HepG2 (cell line): ENCODE data around the gene FAM83E. TPM values are rescaled to one million over a fixed set of nuclear protein-coding genes. Genes with fewer than 3 reads are reported as not detected.

Experiments
- ATAC-seq: fragments of 200-7000 bp; cut with Tn5 transposase; 3 replicates; pipeline ENCODE4 v1.9.1; 2020; ENCODE audit warnings: mild to moderate bottlenecking, moderate library complexity
- BruUV-seq: library from RNA; stranded (reverse); fragments of 400-500 nt; replicated peaks from 2 replicates; lab custom pipeline; 2021; lab: Mats Ljungman, UMichigan
- CTCF ChIA-PET: fragments of 300-600 bp; formaldehyde crosslinking; extraction: SDS; loops from one replicate; lab custom pipeline; 2021; ENCODE audit warnings: low total read pairs, inconsistent platforms, low intra/inter-chr PET ratio; lab: Yijun Ruan, JAX
- POLR2A ChIA-PET: fragments of 350-600 bp; sonication (Branson Sonifier 250); formaldehyde crosslinking; loops from one replicate; lab custom pipeline; 2020; ENCODE audit warnings: antibody characterized with exemption, inconsistent platforms; lab: Yijun Ruan, JAX
- DNase-seq: peaks from one replicate; pipeline ENCODE4 v3.0.0-alpha.2; 2015; ENCODE audit warnings: low spot score
- FAIRE-seq: peaks from 3 replicates; lab custom pipeline; 2011; peaks lifted over from hg19 to GRCh38; lab: Jason Lieb, UNC
- H2AFZ ChIP-seq: one replicate; pipeline ENCODE4 v1.6.1; 2011; ENCODE audit warnings: low read length, inconsistent platforms
- H3K27ac ChIP-seq: fragments of 300-600 bp; 3 replicates; pipeline ENCODE4 v1.8.0; 2011; ENCODE audit warnings: mixed run types, mild to moderate bottlenecking, mixed read lengths, low read length, inconsistent platforms; ENCODE audit not compliant: insufficient read depth; ENCODE audit errors: extremely low read length
- H3K27me3 ChIP-seq, 2 experiments: fragments of 200-600 bp in 1 of 2; 2 replicates in 1 of 2; 3 replicates in 1 of 2; pipeline versions ENCODE4 v1.6.0 to v1.8.0; 2011; ENCODE audit warnings: low read length in 2 of 2, mild to moderate bottlenecking in 2 of 2, moderate library complexity in 2 of 2, inconsistent platforms in 1 of 2; ENCODE audit not compliant: insufficient read depth in 2 of 2, control insufficient read depth in 1 of 2
- H3K36me3 ChIP-seq, 2 experiments: fragments of 200-600 bp in 1 of 2; replicated peaks in 1 of 2; 2 replicates in 1 of 2; 3 replicates in 1 of 2; pipeline versions ENCODE4 v1.5.1 to v1.8.0; 2011; ENCODE audit warnings: low read length in 2 of 2, inconsistent platforms in 1 of 2; ENCODE audit not compliant: insufficient read depth in 2 of 2, control insufficient read depth in 1 of 2
- H3K4me1 ChIP-seq: 2 replicates; pipeline ENCODE4 v1.5.1; 2012; ENCODE audit warnings: low read length, inconsistent platforms; ENCODE audit not compliant: insufficient read depth
- H3K4me2 ChIP-seq: 2 replicates; pipeline ENCODE4 v1.6.0; 2011; ENCODE audit warnings: low read depth, low read length, inconsistent platforms
- H3K4me3 ChIP-seq, 3 experiments: fragments of 200-600 bp in 1 of 3; sonication (generic), shearing (Covaris generic) in 1 of 3; replicated peaks in 1 of 3; 2 replicates each; pipeline ENCODE4 v1.5.1; 2011 to 2016; ENCODE audit warnings: low read length in 3 of 3, inconsistent platforms in 2 of 3, low read depth in 2 of 3, mild to moderate bottlenecking in 2 of 3, control low read depth in 1 of 3, mixed read lengths in 1 of 3; ENCODE audit not compliant: insufficient read depth in 1 of 3
- H3K79me2 ChIP-seq: one replicate; pipeline ENCODE4 v1.6.1; 2011; ENCODE audit warnings: low read length, inconsistent platforms; ENCODE audit not compliant: insufficient read depth
- H3K9ac ChIP-seq: 2 replicates; pipeline ENCODE4 v1.6.0; 2011; ENCODE audit warnings: mild to moderate bottlenecking, low read depth, low read length, inconsistent platforms; ENCODE audit not compliant: insufficient read depth
- H3K9me3 ChIP-seq: 2 replicates; pipeline ENCODE4 v1.5.1; 2012; ENCODE audit warnings: mild to moderate bottlenecking, low read length
- H4K20me1 ChIP-seq: 2 replicates; pipeline ENCODE4 v1.6.0; 2011; ENCODE audit warnings: inconsistent platforms, mild to moderate bottlenecking, low read length, moderate library complexity; ENCODE audit not compliant: insufficient read depth
- ATF7 ChIP-seq, 2 experiments: fragments of 450-650 bp in 1 of 2; sonication (generic) in 1 of 2; formaldehyde crosslinking in 1 of 2; IDR thresholded peaks; 2 replicates each; pipeline versions ENCODE4 v1.4.0 to v1.6.1; 2016 to 2020; ENCODE audit warnings: antibody characterized with exemption in 1 of 2, mild to moderate bottlenecking in 1 of 2, missing genetic modification reagents in 1 of 2
- CBFB ChIP-seq: sonication (generic); formaldehyde crosslinking; IDR thresholded peaks from 2 replicates; pipeline ENCODE4 v1.4.0; 2020; ENCODE audit warnings: missing genetic modification reagents
- CEBPB ChIP-seq: IDR thresholded peaks from 2 replicates; pipeline ENCODE4 v1.6.1; 2011; ENCODE audit warnings: low read depth, low read length, improper control_type of control experiment, borderline replicate concordance
- CREB1 ChIP-seq, 2 experiments: fragments of 450-650 bp in 1 of 2; IDR thresholded peaks; 2 replicates each; pipeline ENCODE4 v1.6.1; 2016 to 2017; ENCODE audit warnings: control low read depth in 1 of 2, mild to moderate bottlenecking in 1 of 2, missing compliant biosample characterization in 1 of 2, missing genetic modification characterization in 1 of 2
- HMG20A ChIP-seq: IDR thresholded peaks from 2 replicates; pipeline ENCODE4 v1.6.1; 2016; ENCODE audit warnings: borderline replicate concordance
- HOXD1 ChIP-seq: sonication (generic); formaldehyde crosslinking; IDR thresholded peaks from 2 replicates; pipeline ENCODE4 v1.5.0; 2020; ENCODE audit warnings: missing genetic modification reagents
- MAX ChIP-seq: IDR thresholded peaks from 2 replicates; pipeline ENCODE4 v1.6.1; 2012; ENCODE audit warnings: inconsistent platforms
- RAD21 ChIP-seq: fragments of 450-650 bp; formaldehyde crosslinking; IDR thresholded peaks from 2 replicates; pipeline ENCODE4 v1.5.0; 2020; ENCODE audit warnings: mild to moderate bottlenecking
- RBM39 ChIP-seq: fragments of 200-400 bp; formaldehyde crosslinking; IDR thresholded peaks from one replicate; pipeline ENCODE4 v1.6.1; 2018; ENCODE audit warnings: antibody characterized with exemption, mild to moderate bottlenecking, low read depth, low read length; ENCODE audit not compliant: poor library complexity, severe bottlenecking
- SP1 ChIP-seq, 2 experiments: fragments of 450-650 bp in 1 of 2; sonication (generic) in 1 of 2; formaldehyde crosslinking in 1 of 2; IDR thresholded peaks; 2 replicates each; pipeline versions ENCODE4 v1.4.0 to v1.6.1; 2016 to 2020; ENCODE audit warnings: missing genetic modification reagents in 1 of 2
- XRCC5 ChIP-seq: fragments of 200-400 bp; formaldehyde crosslinking; optimal IDR thresholded peaks from 2 replicates; pipeline ENCODE3; 2017; ENCODE audit warnings: mild to moderate bottlenecking, low read length
- ZC3H13 ChIP-seq: sonication (generic); formaldehyde crosslinking; IDR thresholded peaks from 2 replicates; pipeline ENCODE4 v1.8.1; 2023; ENCODE audit warnings: mild to moderate bottlenecking, missing genetic modification reagents, moderate library complexity
- ZNF703 ChIP-seq: sonication (generic); formaldehyde crosslinking; IDR thresholded peaks from 2 replicates; pipeline ENCODE4 v1.5.1; 2020; ENCODE audit warnings: missing genetic modification reagents, mild to moderate bottlenecking, moderate library complexity, borderline replicate concordance
- WGBS: methylation state at CpG from one replicate; pipeline ENCODE4 v1.1.6; 2017; ENCODE audit warnings: low lambda C conversion rate; 5-methylcytosine and 5-hydroxymethylcytosine counted together
- in situ Hi-C: cut with HindIII; loops from 2 replicates; pipeline ENCODE4 v1.10.0; 2017; ENCODE audit warnings: low pct_unique_long_range_greater_than_20kb; ENCODE audit not compliant: extremely low pct_ligation_motif_present
- intact Hi-C: fragments of 100-400 bp; cut with micrococcal nuclease; formaldehyde crosslinking; loops from one replicate; pipeline ENCODE4 v1.10.0; 2022; ENCODE audit not compliant: unreplicated experiment
- polyA plus RNA-seq, 8 experiments: library from polyadenylated mRNA; depleted of rRNA in 3 of 8; stranded (reverse) in 7 of 8; unstranded in 1 of 8; fragments of >200 nt; fragmentation: Illumina TruSeq in 4 of 8; extraction: Trizol in 4 of 8; gene quantifications; 2 replicates each; pipeline versions ENCODE4 v1.2.1 to v1.2.3, GENCODE V29; 2011 to 2016; ENCODE audit warnings: low read depth in 4 of 8, missing spikeins in 1 of 8, mixed read lengths in 1 of 8; ENCODE audit not compliant: insufficient read depth in 1 of 8
- total RNA-seq, 5 experiments: library from RNA; depleted of rRNA; stranded (reverse); fragments of >200 nt; fragmentation: Illumina TruSeq; extraction: Trizol; gene quantifications; 2 replicates each; pipeline ENCODE4 v1.2.3, GENCODE V29; 2016; ENCODE audit warnings: low read depth in 1 of 5
- TF ChIP-seq, protein P1 (sequence below), 2 experiments: IDR thresholded peaks; 2 replicates each; pipeline ENCODE4 v1.6.1; 2011 to 2012; ENCODE audit warnings: low read length in 2 of 2, borderline replicate concordance in 1 of 2, low read depth in 1 of 2, mild to moderate bottlenecking in 1 of 2, moderate library complexity in 1 of 2

The FAM83E gene
- total and polyA plus RNA-seq, 2 of the 13 experiments (the other 11 are each of a cell fraction or from before 2014, with no cell fraction given) = 0.18 to 0.60 TPM

GRCh38 chr19:48638831-48639381, 24.0 kb upstream of the FAM83E start:
- no peak overlapping the region for H3K9ac ChIP-seq
- H4K20me1 ChIP-seq = no peaks in the 10 kb centered on the region
- intact Hi-C loops (no loop called here), in situ Hi-C loops (no loop called here)
- H3K4me3 ChIP-seq = no peak overlapping the region
- 68% methylated on average over 15 of the region's 16 CpGs for WGBS
- DNase-seq (no peak), ATAC-seq (no peak), FAIRE-seq (no peak)
- no peak overlapping the region for H2AFZ ChIP-seq
- peaks cover 56% of the 10 kb centered on the region for H3K4me1 ChIP-seq
- no peak overlapping the region for H3K27ac ChIP-seq
- H3K9me3 ChIP-seq = no peaks in the 10 kb centered on the region
- ChIA-PET POLR2A (interaction anchor here (2.0 kb wide), 1 partner anchor 20 kb away, joined by 12 read pairs; the partner anchor contains the start of genes RPL18 and SPHK2), CTCF (no interaction called here)
- BruUV-seq = no TSS peak
- H3K4me2 ChIP-seq = peak overlapping the region; percentile 52
- TF ChIP-seq ZC3H13 (CRISPR knock-in tag) = no peak
- TF ChIP-seq, protein P1, sequence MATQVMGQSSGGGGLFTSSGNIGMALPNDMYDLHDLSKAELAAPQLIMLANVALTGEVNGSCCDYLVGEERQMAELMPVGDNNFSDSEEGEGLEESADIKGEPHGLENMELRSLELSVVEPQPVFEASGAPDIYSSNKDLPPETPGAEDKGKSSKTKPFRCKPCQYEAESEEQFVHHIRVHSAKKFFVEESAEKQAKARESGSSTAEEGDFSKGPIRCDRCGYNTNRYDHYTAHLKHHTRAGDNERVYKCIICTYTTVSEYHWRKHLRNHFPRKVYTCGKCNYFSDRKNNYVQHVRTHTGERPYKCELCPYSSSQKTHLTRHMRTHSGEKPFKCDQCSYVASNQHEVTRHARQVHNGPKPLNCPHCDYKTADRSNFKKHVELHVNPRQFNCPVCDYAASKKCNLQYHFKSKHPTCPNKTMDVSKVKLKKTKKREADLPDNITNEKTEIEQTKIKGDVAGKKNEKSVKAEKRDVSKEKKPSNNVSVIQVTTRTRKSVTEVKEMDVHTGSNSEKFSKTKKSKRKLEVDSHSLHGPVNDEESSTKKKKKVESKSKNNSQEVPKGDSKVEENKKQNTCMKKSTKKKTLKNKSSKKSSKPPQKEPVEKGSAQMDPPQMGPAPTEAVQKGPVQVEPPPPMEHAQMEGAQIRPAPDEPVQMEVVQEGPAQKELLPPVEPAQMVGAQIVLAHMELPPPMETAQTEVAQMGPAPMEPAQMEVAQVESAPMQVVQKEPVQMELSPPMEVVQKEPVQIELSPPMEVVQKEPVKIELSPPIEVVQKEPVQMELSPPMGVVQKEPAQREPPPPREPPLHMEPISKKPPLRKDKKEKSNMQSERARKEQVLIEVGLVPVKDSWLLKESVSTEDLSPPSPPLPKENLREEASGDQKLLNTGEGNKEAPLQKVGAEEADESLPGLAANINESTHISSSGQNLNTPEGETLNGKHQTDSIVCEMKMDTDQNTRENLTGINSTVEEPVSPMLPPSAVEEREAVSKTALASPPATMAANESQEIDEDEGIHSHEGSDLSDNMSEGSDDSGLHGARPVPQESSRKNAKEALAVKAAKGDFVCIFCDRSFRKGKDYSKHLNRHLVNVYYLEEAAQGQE (IDR thresholded peaks at IDR 0.05; ENCODE audit: borderline replicate concordance in 1 of 2, low read depth in 1 of 2, low read length in 2 of 2) = no peak
- TF ChIP-seq RAD21 (CRISPR knock-in tag) = no peak
- TF ChIP-seq MAX = no peak
- TF ChIP-seq RBM39 = no peak
- no peak for TF ChIP-seq CBFB (CRISPR knock-in tag)
- TF ChIP-seq HMG20A (CRISPR knock-in tag) = no peak
- TF ChIP-seq ATF7 (IDR thresholded peaks at IDR 0.05) = peak; percentile 84
- TF ChIP-seq ATF7 (CRISPR knock-in tag; IDR thresholded peaks at IDR 0.05) = no peak
- no peak for TF ChIP-seq ZNF703 (CRISPR knock-in tag)
- TF ChIP-seq CREB1 (IDR thresholded peaks at IDR 0.05) = peak; percentile 98
- peak; percentile 54 for TF ChIP-seq CREB1 (CRISPR knock-in tag; IDR thresholded peaks at IDR 0.05)
- no peak for TF ChIP-seq CEBPB
- TF ChIP-seq XRCC5 = no peak
- TF ChIP-seq SP1 (IDR thresholded peaks at IDR 0.05) = no peak
- TF ChIP-seq SP1 (CRISPR knock-in tag; IDR thresholded peaks at IDR 0.05) = peak; percentile 33; the same call in 1 of the 2 replicates
- TF ChIP-seq HOXD1 = no peak
- H3K27me3 ChIP-seq = peaks cover 0 to 8% of the 10 kb centered on the region in 2 experiments; a peak in 3 of 5 replicates
- H3K36me3 ChIP-seq = no peaks in the 10 kb centered on the region
- no peaks in the 10 kb centered on the region for H3K79me2 ChIP-seq
